GM12872 (cell line): ENCODE results near the gene MALAT1.
A peak's percentile ranks its signal among the peaks of the same experiment; 100 is the strongest.

Source experiments
- TF ChIP-seq, protein P1 (sequence below): IDR thresholded peaks from 3 replicates; pipeline ENCODE4 v1.5.1; 2011; ENCODE audit warnings: low read depth, mild to moderate bottlenecking, low read length, moderate library complexity; ENCODE audit not compliant: insufficient read depth

MALAT1 gene

DNA sequence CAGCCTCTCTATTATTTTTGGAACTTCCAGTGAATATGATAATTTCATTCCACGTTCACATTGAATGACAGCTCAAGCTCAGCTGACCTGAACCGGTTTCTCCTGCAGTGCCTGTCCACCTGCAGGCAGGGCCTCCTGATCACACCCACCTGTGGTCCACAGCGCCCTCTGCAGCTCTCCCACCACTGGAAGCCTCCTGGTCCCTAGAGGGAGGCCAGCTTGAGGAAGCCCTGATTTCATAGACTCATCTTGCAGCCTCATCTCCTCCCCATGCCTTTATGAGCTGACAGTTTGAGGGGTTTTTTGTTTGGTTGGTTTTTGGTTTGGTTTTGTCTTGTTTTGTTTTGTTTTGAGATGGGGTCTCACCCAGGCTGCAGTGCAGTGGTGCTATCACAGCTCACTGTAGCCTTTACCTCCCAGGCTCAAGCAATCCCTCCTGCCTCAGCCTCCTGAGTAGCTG, 29.9 kb upstream of the MALAT1 start:
- TF ChIP-seq, protein P1, sequence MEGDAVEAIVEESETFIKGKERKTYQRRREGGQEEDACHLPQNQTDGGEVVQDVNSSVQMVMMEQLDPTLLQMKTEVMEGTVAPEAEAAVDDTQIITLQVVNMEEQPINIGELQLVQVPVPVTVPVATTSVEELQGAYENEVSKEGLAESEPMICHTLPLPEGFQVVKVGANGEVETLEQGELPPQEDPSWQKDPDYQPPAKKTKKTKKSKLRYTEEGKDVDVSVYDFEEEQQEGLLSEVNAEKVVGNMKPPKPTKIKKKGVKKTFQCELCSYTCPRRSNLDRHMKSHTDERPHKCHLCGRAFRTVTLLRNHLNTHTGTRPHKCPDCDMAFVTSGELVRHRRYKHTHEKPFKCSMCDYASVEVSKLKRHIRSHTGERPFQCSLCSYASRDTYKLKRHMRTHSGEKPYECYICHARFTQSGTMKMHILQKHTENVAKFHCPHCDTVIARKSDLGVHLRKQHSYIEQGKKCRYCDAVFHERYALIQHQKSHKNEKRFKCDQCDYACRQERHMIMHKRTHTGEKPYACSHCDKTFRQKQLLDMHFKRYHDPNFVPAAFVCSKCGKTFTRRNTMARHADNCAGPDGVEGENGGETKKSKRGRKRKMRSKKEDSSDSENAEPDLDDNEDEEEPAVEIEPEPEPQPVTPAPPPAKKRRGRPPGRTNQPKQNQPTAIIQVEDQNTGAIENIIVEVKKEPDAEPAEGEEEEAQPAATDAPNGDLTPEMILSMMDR = peak; percentile 86

DNA sequence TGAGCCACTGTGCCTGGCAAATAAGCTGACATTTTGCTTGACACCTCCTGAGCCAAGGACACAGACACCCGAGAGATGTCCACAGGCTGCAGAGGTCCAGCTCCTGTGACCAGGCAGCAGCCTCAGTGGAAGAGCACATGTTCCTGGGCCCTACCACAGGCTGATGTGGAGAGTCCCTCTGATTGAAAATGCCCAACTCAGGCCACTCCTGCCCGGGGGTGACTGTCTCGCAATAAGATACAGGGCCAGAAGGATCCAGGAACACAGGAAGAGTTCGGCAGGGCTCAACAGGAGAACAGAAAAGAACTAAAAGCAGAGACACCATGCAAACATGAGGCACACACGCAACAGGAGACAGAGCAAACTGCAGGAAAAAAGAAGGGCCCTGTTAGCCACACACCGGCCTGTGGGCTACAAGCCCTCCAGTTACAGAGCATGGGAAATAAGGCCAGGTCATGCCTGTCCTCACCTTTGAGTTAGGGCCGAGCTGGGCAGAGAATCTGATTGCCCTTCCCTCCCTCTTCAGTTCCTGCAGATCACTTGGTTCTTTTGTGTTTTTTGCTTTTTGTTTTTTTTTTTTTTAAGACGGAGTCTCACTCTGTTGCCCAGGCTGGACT, 28.3 kb upstream of the MALAT1 start:
- TF ChIP-seq, protein P1 = no peak

DNA sequence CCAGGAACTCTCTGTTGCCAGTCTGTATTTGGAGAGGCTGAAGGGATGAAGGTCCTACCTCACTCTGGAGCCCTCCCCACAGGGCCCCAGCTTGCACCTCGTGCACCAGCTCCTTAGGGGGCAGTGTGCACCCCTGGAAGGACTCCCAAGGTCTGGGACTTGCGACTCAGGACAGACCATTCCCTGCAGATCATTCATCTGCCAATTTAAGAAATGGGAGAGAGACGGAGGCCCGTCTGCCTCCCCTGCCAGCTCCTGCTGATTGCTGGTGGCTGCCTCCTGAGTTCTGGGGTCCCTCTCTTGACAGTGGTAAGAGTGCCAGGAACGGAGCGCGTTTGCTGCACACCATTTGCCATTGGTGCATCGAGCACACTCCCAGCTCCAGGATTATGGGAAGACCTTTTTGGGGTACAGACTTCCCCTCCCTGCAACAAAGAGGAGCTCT, 27.4 kb upstream of the MALAT1 start:
- TF ChIP-seq, protein P1 = peak; percentile 80

DNA sequence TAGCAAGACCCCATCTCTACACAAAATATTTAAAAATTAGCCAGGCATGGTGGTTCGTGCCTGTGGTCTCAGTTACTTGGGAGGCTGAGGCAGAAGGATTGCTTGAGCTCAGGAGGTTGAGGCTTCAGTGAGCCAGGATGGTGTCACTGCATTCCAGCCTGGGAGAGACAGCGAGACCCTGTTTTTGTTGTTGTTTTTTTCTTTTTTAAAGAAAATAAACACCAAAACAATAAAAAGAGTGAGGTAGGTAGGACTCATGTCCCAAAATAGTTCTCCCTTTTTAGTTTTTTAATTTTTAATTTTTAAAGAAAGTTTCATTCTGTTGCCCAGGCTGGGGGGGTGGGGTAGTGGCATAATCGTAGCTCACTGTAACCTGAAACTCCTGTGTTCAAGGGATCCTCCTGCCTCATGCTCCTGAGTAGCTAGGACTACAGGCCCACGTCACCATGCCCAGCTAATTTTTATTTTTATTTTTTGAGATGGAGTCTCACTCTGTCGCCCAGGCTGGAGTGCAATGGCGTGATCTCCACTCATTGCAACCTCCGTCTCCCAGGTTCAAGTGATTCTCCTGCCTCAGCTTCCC, 25.5 kb upstream of the MALAT1 start:
- TF ChIP-seq, protein P1 = no peak

DNA sequence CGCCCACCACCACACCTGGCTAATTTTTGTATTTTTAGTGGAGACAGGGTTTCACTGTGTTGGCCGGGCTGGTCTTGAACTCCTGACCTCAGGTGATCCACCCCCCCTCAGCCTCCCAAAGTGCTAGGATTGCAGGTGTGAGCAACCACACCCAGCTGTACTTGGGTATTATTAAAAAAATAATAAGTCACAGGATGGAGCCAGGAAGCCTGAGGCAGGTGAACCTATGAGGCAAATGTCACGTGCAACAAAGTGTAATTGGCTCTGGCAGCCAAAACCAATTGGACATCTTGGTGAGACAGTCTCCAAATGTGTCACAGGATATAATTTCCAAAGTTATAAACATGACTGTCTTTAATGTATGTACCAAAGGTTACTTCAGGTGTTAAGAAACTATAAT, 24.0 kb upstream of the MALAT1 start:
- TF ChIP-seq, protein P1 = no peak

DNA sequence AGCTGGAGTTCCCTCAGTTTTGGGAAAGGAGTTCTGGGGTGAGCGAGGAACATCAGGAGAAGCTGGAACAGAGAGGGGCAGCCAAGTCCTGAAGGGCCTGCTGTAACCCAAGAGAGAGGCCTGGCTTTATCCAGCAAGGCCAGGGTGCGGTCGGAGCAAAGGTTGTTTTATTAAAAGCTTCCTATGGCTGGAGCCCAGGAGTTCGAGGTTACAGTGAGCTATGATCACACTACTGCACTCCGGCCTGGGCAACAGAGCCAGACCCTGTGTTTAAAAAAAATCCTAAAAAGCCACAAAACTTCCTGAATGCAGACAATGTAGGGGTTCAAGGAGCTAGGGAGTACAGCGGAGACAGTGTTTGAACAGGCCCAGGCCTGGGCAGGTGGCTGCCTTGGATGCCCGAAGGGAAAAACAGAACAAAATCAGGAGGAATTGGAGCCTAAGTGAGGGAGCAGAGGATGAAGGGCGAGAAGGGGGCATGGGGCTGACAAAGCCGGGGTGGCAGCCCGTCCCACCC, 22.2 kb upstream of the MALAT1 start:
- TF ChIP-seq, protein P1 = no peak

DNA sequence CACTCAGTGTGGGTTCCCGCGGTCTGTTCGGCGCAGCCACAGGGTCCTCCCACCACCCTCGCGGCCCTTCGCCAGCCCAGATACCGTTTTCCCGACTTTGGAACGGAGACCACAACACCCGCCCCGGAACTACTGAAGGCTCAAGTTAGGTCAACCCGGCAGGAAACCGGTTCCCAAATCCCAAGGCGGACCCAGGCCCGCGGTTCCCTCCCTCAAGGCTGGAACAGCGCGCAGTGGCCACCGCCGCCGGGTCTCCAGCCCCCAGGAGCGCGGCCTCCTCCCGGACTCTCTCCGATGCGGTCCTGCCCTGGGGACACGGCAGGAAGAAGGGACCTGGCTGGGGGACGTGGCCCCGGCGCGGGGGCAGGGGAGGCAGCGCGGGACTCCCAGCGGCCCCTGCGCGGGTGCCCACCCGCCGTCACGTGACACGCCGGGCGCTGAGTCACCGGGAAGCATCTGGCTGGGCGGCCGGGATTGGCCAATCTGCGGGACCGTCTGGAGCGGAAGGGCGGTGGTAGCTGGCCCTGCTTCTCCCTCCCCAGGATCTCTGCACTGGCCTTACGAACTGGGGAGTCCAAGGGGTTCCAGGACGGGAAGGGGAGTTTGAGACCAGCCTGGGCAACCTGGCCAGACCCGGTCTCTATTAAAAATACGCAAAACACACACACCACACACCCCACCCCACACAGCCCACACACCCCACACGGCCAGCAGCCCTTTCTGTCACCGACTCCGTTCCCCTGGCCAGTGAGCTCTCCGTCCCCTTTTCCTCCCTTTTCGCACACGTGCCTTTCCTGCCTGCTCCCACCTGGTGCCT, 21.5 kb upstream of the MALAT1 start:
- TF ChIP-seq, protein P1 = no peak
